Right kidney (tissue), 1 donor: ENCODE results near the gene MRPL33.
A peak's percentile ranks its signal among the peaks of the same experiment; 100 is the strongest.

Experiments
- DNase-seq: peaks from one replicate; pipeline ENCODE4 v3.0.0-alpha.2; 2016

The MRPL33 gene

DNA sequence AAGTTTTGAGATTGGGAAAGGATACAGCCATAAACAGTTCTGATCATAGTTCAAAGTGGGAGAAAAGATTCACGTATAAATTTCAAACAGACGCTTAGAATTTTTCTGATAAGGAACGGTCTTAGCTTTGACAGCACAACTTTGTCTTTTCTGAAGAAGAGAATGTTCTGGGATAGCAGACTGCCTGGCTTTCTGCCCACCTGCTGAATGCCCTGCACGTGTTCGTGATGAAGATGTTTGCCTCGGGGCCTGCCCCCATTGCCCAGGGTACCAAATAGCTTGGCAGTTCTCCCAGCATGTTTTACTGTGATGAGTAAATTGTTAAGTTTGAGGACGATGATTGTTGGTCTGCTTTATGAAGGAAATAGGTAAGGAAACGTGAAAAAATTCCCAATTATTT is 4.6 kb downstream of the MRPL33 start:
- no peak for DNase-seq

DNA sequence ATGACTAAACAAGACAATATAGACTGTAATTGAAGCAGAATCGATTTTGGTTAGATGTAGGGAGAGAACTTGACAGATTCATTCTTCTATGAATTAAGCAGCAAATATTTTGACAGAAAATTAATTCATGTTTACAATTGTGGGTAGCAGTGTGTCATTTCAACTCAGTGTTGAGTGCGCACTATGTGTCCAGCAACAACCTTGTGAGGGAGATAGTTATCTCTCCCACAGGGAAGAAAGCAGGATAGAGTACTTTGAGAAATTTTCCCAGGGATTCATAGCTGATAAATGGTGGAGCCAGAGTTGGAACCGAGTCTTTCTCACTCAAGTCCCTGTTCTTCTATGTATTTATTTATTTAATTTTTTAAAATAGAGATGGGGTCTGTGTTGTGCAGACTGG is 5.2 kb downstream of the MRPL33 start:
- DNase-seq = no peak

DNA sequence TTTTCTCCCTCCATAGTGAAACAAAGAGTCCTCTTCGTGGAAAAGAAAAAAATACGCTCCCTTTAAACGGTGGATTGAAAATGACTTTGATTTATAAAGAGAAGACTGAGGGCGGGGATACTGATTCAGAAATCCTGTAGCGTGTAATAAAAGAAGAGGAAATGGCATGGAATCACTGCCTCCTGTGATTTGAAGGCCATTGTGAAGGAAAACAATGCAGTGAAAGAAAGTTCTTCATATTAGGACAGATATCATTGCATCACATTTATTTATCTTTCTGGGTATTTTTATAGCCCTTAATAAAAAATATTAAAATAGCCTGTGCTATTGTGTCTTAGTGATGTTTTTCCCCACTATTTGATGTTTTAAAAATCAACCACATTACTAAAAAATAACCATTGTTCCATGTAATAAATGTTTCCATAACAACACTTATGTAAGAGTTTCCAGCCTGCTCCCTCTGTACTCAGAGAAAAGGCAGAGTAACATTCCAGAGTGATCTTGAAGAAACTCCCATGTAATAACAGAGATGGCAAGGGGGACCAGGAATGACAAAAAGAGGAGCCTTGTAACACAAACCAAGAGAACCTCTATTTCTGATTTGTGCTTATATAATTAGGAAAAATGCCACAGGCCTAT is 8.0 kb downstream of the MRPL33 start:
- no peak for DNase-seq

DNA sequence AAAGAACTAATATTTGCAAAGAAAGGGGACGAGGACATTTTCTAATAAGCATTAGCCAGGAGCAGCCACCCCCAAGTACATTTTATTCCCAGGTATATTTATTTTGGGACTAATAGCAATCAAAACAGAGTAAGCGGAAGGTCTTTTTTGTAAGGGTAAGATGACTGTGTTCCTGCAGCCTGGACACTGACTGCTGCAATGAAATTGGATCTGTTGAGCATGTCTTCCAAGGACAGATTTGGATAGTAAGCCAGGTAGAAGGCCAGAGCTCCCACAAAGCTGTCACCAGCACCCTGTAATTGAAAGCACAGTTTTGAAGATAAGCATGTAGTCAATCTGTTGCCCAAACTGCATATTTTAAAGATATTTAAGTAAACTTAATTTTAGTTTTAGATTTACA is 10.0 kb downstream of the MRPL33 start:
- DNase-seq = no peak

DNA sequence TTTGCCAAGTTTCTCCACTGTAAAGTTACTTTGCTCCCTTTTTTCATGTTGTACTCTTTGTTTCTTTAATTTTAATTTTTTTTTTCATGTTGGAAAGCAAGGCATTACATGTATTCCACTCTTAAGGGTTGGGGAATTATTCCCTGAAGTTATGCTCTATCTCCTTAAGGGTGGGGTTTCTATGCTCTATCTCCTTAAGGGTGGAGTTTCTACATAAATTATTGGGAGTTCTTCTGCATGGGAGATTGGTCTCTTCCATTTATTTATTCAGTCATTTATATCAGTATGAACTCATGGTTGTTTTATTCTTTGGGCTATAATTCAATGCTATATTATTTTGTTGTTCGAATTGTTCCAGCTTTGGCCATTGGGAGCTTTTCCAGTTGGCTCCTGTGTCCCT is 11.2 kb downstream of the MRPL33 start:
- no peak for DNase-seq

DNA sequence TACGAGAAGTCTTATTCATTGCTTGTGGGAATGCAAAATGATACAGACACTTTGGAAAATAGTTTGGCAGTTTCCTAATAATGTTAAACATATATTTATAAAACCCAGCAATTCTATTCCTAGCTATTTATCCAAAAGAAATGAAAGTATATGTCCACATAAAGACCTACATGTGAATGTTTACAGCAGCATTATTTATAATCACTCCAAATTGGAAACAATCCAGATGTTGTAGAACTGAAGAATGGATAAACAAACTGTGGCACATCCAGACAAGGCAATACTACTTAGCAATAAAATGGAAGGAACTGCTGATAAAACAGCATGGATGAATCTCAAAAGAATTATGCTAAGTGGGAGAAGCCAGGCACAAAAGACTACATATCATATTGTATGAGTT is 19.3 kb downstream of the MRPL33 start:
- no peak for DNase-seq

DNA sequence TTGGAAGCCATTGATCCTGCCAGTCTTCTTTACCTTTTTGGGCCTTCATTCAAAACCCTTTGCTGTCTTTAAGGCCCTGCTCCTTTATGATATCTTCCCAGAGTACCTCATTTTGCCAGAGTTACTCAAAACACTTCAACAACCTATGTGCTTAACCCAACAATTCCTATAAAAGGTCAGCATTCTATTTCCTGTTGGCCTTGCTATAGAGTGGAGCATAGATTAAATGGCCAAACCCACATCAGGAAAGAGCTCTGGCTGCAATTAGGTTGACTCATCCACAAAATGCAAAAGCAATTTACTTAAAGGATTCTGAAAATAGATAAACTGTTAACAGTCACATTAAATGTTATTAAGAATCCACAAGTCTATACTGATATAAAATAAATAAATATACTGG is 21.2 kb downstream of the MRPL33 start:
- no peak for DNase-seq

DNA sequence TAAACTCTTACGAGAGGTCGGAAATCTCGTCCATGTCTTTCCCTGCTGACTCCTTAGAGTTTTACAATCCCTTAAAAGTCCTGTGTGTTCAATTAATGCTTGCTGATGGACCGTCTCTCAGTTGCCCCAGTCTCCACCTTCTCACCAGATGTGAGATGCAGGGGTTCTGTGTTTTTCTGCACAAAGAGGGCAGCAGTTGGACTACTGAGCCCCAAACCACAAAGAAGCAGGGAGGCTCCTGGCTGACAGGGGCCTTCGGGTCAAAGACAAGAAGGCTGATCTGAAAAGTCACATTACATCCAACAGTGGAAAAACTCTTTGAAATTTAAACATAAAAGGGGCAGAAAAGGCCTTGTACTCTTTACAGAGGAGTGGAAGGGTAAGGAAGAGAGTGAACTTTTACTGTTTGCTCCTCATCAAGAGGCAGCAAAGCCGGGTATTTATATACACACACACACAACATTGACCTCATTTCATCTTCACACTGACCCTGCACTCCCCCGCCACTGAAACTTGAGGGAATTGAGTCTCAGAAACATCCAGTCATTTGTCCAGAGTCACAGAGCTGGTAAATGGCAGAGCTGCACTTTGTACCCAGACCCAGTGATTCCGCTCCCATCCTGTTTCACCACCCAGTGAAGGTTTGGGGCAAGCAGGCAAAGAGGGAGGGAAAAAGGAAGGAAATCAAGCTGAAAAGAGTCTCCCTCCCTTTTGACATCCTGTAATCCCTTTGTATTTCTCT is 23.7 kb downstream of the MRPL33 start:
- no peak for DNase-seq

DNA sequence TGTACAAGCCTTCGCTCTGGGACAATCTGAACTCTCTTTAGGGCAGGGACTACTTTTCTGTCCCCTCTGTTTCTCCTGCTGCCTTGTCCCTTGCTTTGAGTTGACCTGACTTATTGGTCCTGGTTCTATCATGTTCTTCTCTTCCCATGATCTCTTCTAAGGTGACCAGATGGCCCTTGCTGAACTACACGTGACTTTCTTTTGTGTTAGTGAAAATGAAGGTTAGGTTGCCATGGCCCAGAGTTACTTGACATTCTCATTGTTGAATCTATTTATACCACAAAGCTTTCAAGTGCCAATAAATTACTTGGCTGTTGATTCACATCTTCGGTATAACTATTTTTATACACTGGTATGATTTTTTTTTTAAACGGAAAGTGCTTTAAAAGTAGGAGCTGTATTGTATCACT is 24.4 kb downstream of the MRPL33 start:
- no peak for DNase-seq

DNA sequence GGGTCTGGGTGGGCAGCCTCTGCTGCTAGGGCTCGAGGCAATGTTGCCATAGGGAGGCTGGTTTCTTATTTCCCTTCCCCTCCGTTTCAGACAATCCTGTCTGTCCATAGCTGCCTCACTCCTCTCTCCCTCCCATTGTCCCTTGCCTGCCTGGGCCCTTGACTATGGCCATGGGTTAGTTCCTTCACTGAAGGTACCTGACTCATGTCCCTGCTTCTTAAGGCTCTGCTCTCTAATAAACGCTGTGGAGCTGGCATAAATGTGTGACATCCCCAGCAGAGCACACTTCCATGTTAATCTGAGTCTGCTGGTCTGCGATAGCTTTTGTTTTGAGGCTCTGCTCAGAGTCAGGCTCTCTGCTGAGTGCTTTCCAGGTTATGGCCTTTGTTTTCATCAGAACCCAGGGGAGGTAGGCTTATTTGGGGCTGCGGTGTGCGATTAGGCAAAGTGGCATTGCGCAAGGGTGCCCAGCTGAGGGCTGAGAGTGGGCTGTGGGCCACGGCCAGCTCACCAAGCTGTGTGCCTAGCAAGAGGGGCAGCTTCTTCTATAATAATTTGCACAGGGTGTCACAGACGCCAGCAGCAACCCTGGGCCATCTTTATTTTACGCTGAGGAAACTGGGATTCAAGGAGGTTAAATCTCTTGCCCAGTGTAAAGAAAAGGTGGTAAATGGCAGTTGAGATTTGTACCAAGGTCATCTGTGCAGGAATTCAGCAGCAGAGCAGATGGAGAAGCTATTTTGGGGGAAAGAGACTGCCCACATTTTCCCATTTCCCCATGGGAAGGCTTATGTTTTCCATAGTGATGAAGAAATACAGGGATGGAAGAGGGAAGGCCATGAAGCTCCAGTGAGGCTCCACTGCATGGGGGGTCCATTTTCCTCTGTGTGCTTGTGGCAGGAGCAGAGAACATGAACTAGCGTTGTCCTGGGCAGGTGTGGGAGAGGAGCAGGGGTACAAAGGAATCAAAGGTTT is 25.6 kb downstream of the MRPL33 start:
- no peak for DNase-seq

DNA sequence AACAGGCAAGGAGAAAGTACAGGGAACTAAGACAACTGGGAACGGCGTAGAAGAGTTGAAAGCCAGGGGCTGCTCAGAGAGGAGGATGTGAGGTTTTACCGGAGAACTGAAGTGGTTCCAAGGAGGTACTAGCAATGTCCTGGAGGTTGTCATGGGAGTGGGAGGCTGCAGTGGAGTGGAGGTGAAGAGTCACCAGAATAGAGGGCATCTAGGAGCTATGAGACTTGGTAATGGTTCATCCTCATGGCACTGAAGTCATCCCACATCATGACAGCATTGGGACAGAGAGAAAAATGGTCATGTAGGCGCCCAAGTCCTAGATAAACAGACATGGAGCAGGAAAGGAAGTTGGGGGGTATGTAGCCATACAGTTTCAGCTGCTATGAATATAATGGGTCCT is 26.3 kb downstream of the MRPL33 start:
- no peak for DNase-seq

DNA sequence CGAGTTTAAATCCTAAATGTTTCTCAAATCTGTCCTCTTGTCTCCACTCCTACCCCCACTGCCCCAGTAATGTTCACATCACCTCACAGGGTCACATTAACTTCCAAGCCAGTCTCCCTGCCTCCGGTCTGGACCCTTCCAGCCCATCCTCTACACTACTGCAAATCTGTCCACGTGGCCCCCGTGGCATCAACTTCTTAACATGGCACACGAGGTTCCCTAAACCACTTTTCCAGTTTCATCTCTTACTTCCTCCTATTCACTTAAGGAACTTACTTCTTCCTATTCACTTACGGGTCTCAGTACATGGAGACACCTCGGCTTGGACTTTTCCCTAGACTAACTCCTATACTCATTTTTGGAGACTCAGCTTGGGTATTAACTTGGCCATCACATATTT is 27.0 kb downstream of the MRPL33 start:
- DNase-seq = no peak

DNA sequence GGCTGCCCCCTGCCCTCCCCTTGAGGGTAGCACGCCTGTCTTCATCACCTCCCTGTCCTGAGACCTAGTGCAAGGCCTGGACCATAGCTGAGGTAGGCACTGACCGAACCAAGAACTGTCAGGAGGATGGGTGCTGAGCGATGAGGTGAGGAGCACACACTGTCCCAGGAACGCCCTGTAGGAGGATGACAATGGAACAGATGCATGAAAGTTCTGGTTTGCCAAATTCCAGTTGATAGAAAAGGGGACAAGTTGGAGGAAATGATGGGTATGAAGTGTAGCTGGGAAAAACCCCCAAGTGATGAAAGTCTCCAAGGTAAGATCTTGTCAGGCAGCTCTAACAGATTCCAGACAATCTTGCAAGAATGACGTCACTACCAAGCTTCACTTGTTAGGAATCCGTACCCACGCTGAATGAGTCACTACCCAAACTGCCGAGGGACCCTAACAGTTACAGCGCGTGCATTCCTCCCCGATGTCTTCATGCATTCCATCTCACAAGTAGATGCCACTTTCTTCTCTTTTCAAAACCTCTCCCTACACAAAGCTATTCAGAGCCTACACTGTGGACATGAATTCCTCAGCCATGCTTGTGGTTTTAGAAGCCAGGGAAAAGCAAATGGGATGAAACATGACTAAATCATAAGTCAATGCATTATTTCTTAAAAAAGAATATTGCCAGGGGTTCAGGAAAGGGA is 27.6 kb downstream of the MRPL33 start:
- DNase-seq = no peak

DNA sequence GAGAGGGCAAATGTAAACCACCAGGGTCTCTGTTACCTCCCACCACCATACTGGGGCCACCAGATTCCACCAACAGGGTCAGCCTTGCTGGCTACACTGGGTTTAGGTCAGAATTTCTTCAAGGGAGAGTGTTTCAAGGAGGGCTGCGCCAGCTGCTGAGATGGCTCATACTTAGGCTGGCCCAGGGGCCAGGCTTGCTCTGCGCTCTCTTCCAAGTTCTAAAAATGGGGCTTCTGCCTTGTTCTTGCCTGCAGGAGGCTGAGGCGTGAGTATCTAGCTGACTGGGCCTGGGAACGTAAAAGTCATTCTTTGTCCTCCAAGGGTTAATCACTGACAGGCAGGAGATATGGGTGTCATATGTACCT is 28.1 kb downstream of the MRPL33 start:
- DNase-seq = no peak

DNA sequence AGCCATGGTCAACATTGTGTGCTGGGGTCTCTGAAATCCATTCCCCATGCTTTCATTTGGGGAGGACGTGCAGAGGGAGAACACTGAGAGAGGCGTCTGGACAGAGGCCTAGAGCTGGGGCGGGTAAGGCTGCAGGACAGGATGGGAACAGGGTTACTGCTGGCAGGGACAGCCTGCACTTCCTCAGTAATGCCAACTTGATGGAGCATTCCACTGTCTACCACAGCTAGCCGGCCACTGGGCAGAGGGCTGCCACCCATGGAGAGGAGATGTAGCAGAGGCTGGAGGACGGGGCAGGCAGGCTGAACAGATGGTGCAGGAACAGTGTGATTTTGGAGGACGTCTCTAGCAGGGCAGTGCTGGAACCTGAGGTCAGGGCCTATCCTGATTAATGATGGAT is 29.3 kb downstream of the MRPL33 start:
- no peak for DNase-seq

DNA sequence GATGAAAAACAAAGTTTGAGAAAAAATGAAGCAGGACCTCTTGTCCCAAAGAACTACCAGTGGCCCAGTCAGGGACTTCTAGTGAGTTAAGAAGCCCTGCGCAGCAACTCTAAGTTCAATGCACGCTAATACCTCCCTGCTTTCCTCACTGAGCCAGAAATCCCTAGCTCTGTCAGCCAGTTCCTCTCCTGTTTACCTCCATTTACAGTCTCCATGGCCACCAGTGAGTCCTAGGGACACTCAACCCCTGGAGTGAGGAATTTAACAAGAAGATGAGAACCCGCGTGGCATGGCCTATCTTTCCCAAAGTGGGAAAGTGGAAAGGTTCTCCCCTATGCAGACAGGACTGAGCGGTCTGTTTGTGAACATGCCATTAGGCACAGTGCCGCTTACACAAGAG is 31.0 kb downstream of the MRPL33 start:
- no peak for DNase-seq

DNA sequence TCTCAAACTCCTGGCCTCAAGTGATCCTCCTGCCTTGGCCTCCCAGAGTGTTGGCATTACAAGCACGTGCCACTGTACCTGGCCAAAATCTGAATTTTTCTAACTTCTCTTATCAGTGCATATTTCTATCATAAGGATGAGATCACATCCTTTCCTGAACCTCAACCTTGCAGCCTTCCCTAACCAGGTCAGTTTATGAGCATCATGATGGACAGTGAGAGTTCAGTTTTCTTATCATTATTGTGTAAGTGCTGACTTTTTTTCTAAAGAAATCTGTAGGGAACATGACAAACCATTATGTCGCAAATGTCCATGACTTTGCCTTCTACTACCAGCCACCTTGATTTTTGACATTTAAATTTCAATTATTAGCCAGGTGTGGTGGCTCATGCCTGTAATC is 31.5 kb downstream of the MRPL33 start:
- DNase-seq = no peak

DNA sequence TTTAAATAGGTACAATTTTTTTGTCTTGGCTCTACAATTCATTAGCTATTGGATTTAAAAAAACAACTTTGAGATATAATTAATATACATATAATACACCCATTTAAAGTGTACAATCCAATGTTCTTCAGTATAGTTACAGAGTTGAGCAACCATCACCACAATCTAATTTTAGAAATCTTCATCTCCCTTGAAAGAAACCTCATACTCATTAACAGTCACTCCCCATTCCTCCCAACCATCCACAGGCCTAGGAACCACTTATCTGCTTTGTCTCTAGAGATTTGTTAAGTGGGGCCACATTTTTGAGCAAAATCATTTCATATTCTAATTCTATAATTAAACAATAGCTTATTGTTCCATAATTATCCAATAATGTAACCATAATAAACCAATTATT is 32.6 kb downstream of the MRPL33 start:
- no peak for DNase-seq

DNA sequence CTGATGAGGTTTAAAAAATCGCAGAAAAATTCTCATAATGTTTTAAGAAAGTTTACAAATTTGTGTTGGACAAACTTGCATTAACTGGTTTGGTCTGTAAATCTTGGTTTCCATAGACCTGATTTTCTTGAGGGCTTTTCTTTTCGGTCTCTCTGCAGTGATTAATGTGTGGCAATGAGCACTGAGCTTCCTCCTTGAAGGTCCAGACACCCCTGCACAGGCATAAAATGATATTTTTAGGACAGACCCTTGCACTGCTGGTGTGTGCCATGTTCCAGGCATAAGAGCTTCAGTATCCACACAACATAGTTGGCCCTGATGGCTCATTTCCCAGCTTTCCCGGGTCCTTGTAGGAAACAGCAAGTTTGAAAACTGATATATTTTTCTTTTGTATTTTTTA is 33.7 kb downstream of the MRPL33 start:
- DNase-seq = no peak

DNA sequence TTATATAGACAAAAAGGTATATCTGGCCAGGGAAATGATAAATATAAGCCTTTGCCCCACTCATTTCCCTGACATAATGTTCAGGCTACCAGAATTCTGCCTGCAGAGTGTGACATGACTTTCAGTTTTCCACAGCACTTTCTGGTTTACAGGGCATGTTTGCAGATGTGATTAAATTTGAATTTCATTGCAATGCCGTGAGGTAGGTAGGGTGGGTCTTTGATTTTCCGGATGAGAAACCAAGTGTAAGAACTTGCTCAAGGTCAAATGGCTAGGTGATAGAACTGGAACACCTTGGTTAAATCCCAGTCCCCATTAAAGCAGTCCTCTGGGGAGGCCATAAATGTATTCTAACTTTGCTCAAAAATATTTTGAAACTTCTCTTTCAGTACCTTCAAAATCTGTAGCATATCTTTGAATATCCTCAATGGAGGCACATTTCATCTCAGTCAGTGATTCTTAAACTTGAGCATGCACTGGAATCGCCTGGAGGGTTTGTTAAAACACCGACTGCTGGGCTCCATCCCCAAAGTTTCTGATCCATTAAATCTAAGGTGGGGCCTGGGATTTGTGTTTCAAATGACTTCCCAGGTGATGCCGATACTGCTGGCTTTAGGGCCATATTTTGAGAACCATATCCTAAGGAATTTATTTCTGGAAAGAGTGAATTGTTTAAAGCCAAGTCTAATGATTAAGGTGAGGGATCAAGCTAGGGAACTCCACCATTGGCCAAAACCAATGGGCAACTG is 35.0 kb downstream of the MRPL33 start:
- DNase-seq = peak; percentile 18

DNA sequence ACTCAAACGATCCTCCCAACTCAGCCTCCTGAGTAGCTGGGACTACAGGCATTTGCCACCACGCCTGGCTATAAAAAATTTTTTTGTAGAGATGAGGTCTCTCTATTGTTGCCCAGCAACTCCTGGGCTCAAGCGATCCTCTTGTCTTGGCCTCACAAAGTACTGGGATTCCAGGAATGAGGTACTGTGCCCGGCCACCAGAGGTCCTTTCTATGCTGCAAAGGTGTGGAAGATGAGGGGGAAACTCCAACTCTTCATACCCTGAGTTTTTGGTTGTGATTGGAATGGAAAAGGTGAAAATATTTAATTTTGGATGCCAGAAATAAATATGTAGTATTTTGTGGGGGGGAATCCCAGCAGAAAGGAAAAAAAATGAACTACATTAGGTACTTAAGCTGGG is 36.0 kb downstream of the MRPL33 start:
- DNase-seq = no peak

DNA sequence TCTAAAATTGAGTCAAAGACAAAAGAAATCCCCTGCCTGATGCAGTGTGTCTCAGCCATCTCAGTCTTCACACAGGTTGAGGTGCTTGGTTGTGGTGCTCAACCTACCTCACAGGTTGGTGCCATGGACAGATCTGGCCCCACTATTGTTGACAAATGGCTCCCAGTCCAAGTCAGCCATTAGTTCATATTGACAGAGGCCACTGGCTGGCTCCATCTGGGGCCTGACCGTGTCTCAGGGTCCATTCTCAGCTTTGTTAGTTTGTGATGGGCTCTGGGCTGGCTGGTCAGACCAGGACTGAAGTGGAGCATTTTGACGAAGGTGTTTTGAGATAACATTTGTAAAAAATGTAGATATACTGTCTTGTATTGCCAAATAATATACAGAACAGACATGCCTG is 36.9 kb downstream of the MRPL33 start:
- no peak for DNase-seq
